ENCODE measurements around the gene MARCHF6.

DNA sequence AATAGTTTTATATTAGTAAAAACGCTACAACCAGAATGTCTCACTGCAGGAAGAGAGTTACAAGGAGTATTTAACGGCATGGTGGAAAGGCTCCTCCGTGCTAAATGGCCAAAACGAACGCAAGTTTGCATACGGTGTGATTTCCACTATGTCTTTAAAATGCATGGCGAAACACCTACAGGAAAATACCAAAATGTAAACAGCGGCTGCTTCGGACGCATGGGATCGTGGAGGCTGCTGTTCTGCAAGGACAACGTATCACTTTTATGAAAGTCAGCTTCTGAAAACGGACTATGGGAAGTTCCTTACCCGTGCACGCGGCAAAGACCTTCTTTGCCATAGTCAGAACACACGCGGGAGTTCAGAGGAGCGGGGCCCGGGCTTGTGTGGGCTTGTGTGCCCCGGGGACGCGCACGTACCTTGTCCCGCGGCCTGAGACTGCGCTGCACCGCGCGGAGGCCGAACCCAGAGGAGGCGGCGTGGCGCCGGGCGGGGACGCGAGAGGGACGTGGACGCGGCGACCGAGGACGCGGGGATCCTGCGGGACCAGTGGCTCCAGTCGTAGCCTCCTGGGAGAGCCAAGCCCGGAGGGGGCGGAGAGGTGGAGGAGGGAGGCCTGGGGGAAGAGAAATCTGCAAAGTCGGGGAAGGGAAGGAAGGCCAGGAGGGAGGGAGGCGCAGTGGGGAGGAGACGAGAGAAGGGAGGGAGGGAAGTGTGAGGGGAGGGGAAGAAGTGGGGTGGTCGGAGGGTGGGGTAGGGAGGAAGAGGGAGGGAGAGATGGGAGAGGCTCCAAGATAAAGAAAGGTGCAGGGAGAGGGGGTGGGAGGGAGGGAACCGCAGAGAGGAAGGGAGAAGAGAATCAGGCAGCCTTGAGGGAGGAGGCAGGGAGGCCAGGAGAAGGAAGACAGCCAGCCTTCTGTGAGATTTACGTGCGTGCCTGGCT is 46.0 kb upstream of the MARCHF6 start, which contains the start of gene CMBL:
- TF ChIP-seq POLR2A (IDR thresholded peaks at IDR 0.05) = no peak
- TF ChIP-seq, protein P1, sequence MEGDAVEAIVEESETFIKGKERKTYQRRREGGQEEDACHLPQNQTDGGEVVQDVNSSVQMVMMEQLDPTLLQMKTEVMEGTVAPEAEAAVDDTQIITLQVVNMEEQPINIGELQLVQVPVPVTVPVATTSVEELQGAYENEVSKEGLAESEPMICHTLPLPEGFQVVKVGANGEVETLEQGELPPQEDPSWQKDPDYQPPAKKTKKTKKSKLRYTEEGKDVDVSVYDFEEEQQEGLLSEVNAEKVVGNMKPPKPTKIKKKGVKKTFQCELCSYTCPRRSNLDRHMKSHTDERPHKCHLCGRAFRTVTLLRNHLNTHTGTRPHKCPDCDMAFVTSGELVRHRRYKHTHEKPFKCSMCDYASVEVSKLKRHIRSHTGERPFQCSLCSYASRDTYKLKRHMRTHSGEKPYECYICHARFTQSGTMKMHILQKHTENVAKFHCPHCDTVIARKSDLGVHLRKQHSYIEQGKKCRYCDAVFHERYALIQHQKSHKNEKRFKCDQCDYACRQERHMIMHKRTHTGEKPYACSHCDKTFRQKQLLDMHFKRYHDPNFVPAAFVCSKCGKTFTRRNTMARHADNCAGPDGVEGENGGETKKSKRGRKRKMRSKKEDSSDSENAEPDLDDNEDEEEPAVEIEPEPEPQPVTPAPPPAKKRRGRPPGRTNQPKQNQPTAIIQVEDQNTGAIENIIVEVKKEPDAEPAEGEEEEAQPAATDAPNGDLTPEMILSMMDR (IDR thresholded peaks at IDR 0.05) = no peak
